Stimulated activated naive B cell treated with anti-CD40 and anti-IgM and Interleukin-4, amounts not matched to agents 10 μg/mL and 1 μg/mL and 100 μg/mL, for 72 hours (primary cell): ENCODE data around the gene STX1A.
"Not testable (repeated sequence)": the region's sequence is repeated elsewhere in the genome, so short reads cannot be mapped to it uniquely, and the experiment has no call there.

Experiments used
- ATAC-seq, 2 donors: fragments of 150-1000 bp; cut with Tn5 transposase; replicated peaks; 2 replicates each; pipeline ENCODE4 v1.10.0; 2021; ENCODE audit warnings: moderate library complexity in 1 of 2
- DNase-seq: peaks from one replicate; pipeline ENCODE4 v3.0.0; 2021
- H3K27ac Mint-ChIP-seq: one replicate; pipeline ENCODE4 v1.8.0; 2022; ENCODE audit warnings: mild to moderate bottlenecking, mixed read lengths
- H3K27me3 Mint-ChIP-seq, 2 donors: one replicate each; pipeline ENCODE4 v1.8.0; 2022; ENCODE audit warnings: mixed read lengths in 2 of 2
- H3K36me3 Mint-ChIP-seq, 2 donors: one replicate each; pipeline ENCODE4 v1.8.0; 2022; ENCODE audit warnings: mixed read lengths in 2 of 2, mild to moderate bottlenecking in 1 of 2
- H3K4me1 Mint-ChIP-seq, 2 donors: one replicate each; pipeline ENCODE4 v1.8.0; 2022; ENCODE audit warnings: mixed read lengths in 2 of 2, mild to moderate bottlenecking in 1 of 2
- H3K4me3 Mint-ChIP-seq, 2 donors: one replicate each; pipeline ENCODE4 v1.8.0; 2022; ENCODE audit warnings: mild to moderate bottlenecking in 2 of 2, mixed read lengths in 2 of 2, moderate library complexity in 1 of 2
- H3K9me3 Mint-ChIP-seq, 2 donors: one replicate each; pipeline ENCODE4 v1.8.0; 2022; ENCODE audit warnings: mixed read lengths in 2 of 2, mild to moderate bottlenecking in 1 of 2

The STX1A gene

DNA sequence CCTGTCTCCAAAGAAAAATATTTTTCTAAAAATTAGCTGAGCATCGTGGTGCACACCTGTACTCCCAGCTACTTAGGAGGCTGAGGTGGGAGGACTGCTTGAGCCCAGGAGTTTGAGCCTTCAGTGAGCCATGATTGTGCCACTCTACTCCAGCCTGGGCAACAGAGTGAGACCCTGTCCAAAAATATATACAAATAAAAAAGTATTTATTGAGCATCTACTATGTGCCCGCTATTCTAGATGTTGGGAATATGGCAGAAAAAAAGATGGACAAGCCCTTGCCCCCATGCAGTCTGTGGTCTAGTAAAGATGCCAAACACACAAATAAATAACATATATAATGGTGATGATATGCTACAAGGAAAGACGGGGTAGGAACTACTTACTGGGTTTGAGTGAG, 4.3 kb upstream of the STX1A start:
- no peak overlapping the region for H3K4me3 Mint-ChIP-seq
- DNase-seq = no peak
- H3K27me3 Mint-ChIP-seq = peaks cover 29 to 44% of the 10 kb centered on the region in 2 donors
- no peaks in the 10 kb centered on the region for H3K36me3 Mint-ChIP-seq
- no peak overlapping the region for H3K27ac Mint-ChIP-seq
- no peak for ATAC-seq
- H3K4me1 Mint-ChIP-seq = peaks cover 0 to under 1% of the 10 kb centered on the region in 2 donors
- H3K9me3 Mint-ChIP-seq = no peaks in the 10 kb centered on the region

DNA sequence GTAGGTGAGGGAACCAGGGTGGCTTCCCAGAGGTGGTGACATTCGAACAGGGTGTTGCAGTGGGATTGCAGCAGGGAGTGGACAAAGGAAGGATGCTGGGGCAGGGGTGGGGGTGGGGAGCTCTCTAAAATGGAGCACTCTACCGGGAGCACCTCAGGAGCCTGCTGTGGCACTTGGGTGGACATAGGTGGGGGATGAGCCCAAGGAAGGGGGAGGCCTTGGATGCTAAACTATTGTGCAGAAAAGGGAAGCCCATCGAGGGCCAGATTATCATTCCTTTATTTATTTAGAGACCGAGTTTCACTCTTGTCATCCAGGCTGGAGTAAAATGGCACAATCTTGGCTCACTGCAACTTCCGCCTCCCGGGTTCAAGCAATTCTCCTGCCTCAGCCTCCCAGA, 3.3 kb upstream of the STX1A start:
- Mint-ChIP-seq H3K4me1 (peaks cover 8 to 10% of the 10 kb centered on the region in 2 donors), H3K9me3 (no peaks in the 10 kb centered on the region), H3K27me3 (peaks cover 23 to 34% of the 10 kb centered on the region in 2 donors), H3K36me3 (no peaks in the 10 kb centered on the region), H3K27ac (no peak overlapping the region), H3K4me3 (no peak overlapping the region)
- ATAC-seq (no peak), DNase-seq (no peak)

- H3K27me3 Mint-ChIP-seq = peaks cover 25 to 31% of the 10 kb centered on the region in 2 donors
- H3K4me1 Mint-ChIP-seq = peaks cover 11 to 16% of the 10 kb centered on the region in 2 donors
- not testable (repeated sequence) for H3K4me3 Mint-ChIP-seq, ATAC-seq, H3K27ac Mint-ChIP-seq, DNase-seq, H3K36me3 Mint-ChIP-seq, H3K9me3 Mint-ChIP-seq
Measured at GRCh38 chr7:73722182-73722581, 2.7 kb upstream of the STX1A start.

- Mint-ChIP-seq H3K27me3 (peaks cover 31 to 36% of the 10 kb centered on the region in 2 donors), H3K36me3 (no peaks in the 10 kb centered on the region), H3K27ac (no peak overlapping the region), H3K9me3 (no peaks in the 10 kb centered on the region), H3K4me1 (peaks cover 16 to 22% of the 10 kb centered on the region in 2 donors), H3K4me3 (no peak overlapping the region)
- DNase-seq = no peak
- ATAC-seq = no peak
Measured at GRCh38 chr7:73721377-73721817, 1.9 kb upstream of the STX1A start.

- not testable (repeated sequence) for ATAC-seq, H3K9me3 Mint-ChIP-seq, DNase-seq, H3K36me3 Mint-ChIP-seq, H3K27ac Mint-ChIP-seq
- peaks cover 22 to 31% of the 10 kb centered on the region in 2 donors for H3K4me1 Mint-ChIP-seq
- H3K27me3 Mint-ChIP-seq = peaks cover 38 to 46% of the 10 kb centered on the region in 2 donors
- H3K4me3 Mint-ChIP-seq = peak overlapping the region; percentile 71 to 72
Measured at GRCh38 chr7:73720443-73720842, 974 bp upstream of the STX1A start.

DNA sequence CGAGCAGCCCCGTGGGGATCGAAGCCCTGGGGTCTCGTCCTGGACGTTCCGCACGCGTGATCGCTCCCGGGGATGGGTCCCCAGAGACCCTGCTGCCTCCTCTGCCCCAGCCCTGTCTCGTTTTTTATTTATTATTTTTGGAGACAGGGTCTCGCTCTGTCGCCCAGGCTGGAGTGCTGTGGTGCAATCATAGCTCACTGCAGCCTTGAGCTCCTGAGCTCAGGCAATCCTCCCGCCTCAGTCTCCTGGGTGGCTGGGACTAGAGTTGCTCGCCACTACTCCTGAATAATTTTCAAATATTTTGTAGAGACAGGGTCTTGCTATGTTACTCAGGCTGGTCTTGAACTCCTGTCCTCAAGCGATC, 319 bp upstream of the STX1A start:
- Mint-ChIP-seq H3K4me1 (peaks cover 22 to 35% of the 10 kb centered on the region in 2 donors), H3K9me3 (no peaks in the 10 kb centered on the region), H3K27me3 (peaks cover 37 to 45% of the 10 kb centered on the region in 2 donors), H3K4me3 (peak overlapping the region; percentile 71 to 72), H3K27ac (peak overlapping the region; percentile 51), H3K36me3 (no peaks in the 10 kb centered on the region)
- no peak for DNase-seq
- peak in 1 of 2 donors; percentile 4 for ATAC-seq

GRCh38 chr7:73718438-73718881, 1.0 kb downstream of the STX1A start:
- H3K4me1 Mint-ChIP-seq = peaks cover 22 to 35% of the 10 kb centered on the region in 2 donors
- H3K9me3 Mint-ChIP-seq = no peaks in the 10 kb centered on the region
- H3K4me3 Mint-ChIP-seq = peak overlapping the region; percentile 78 to 82
- H3K27me3 Mint-ChIP-seq = peaks cover 45 to 55% of the 10 kb centered on the region in 2 donors
- DNase-seq (no peak), ATAC-seq (no peak)
- H3K36me3 Mint-ChIP-seq = no peaks in the 10 kb centered on the region
- H3K27ac Mint-ChIP-seq = peak overlapping the region; percentile 69

DNA sequence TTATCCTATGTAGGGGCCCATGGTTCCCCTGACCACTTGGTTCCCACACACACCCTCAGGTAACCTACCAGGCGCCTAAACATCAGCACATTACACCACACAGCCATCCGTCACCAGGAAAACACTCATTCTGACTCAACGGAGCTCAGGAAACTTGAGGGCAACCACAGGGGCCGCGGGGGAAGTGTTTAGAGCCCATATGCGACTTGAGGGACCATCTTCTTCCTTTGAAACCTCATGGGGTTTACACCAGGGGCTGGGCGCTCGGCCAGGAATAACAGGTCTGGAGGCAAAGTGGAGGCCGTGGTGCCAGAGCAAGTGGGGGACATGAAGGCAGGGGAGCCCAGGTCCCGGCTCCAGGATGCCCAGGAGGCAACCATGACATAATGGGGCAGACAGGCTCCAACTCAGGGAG, 1.5 kb downstream of the STX1A start:
- Mint-ChIP-seq H3K27ac (peak overlapping the region; percentile 90), H3K36me3 (peaks cover 0 to 3% of the 10 kb centered on the region in 2 donors), H3K4me3 (peak overlapping the region; percentile 78 to 82), H3K4me1 (peaks cover 22 to 35% of the 10 kb centered on the region in 2 donors), H3K27me3 (peaks cover 50 to 59% of the 10 kb centered on the region in 2 donors), H3K9me3 (no peaks in the 10 kb centered on the region)
- peak; percentile 58 for DNase-seq
- ATAC-seq = peak; percentile 58 to 66

GRCh38 chr7:73717025-73717807, 2.3 kb downstream of the STX1A start:
- H3K4me1 Mint-ChIP-seq = peaks cover 25 to 35% of the 10 kb centered on the region in 2 donors
- H3K27me3 Mint-ChIP-seq = peaks cover 54 to 61% of the 10 kb centered on the region in 2 donors
- no peak overlapping the region for H3K27ac Mint-ChIP-seq
- H3K9me3 Mint-ChIP-seq = no peaks in the 10 kb centered on the region
- peaks cover 0 to 4% of the 10 kb centered on the region in 2 donors for H3K36me3 Mint-ChIP-seq
- no peak overlapping the region for H3K4me3 Mint-ChIP-seq
- DNase-seq = no peak
- no peak for ATAC-seq

DNA sequence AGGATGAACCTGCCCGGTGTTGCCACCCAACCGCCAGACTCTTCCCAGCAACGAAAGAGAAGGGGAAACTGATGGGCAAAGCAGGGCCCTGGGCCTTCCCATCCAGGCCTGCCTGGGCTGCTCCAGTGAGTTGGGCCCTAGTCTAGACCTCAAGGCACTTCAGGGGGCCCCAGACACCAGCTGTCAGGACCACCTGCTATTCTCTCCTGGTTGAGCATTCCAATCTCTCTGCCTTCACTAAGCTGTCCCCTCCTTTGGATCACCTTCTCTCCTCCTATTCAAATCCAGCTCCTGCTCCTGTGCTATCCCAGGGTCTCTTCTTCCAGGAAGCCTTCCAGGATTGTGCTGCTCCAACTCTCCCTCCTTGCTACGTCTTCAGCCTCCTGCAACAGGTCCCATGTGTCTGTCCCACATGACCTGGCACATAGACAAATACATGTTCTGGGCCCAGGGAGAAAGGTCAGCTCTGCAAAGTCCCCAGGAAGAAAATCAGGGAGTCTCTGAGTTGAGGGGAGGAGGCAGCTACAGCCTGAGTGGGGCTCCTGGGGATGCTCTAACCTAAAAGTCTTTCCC, 3.1 kb downstream of the STX1A start:
- H3K27ac Mint-ChIP-seq = no peak overlapping the region
- peaks cover 62 to 64% of the 10 kb centered on the region in 2 donors for H3K27me3 Mint-ChIP-seq
- peaks cover 0 to 4% of the 10 kb centered on the region in 2 donors for H3K36me3 Mint-ChIP-seq
- no peak overlapping the region for H3K4me3 Mint-ChIP-seq
- DNase-seq = no peak
- peaks cover 25 to 35% of the 10 kb centered on the region in 2 donors for H3K4me1 Mint-ChIP-seq
- no peaks in the 10 kb centered on the region for H3K9me3 Mint-ChIP-seq
- ATAC-seq = no peak

DNA sequence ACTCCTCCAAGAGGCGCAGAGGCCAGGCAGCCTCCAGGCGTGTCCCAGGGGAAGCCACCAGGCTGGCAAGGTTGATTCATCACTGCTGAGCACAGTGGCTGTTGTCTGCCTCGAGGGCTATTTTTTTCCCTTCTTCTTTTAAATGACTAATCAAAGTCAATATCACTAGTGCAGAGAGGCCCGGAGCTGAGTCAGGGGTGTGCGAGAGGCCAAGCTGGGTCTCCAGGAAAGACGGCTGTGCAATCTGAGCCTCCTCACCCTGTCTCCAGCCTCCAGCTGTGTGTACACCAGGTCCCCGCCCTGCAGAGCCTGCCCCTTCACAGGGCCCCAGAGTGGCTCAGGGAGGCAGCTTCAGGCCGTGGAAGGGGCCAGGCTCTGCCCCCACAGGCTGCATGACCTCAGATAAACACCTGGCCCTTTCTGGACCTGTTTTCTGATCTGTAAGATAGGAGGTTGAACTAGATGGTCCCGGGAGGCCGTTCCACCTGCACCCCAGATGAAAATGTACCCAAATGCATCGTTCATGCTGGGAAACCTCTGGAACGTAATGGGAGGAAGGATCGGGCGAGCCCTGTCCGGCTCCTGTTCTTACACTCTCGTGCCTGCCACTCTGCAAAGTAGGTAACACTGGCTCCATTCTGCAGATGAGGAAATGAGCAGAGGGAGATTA, 3.7 kb downstream of the STX1A start:
- DNase-seq (peak; percentile 53), ATAC-seq (peak; percentile 64 to 69)
- Mint-ChIP-seq H3K9me3 (no peaks in the 10 kb centered on the region), H3K4me3 (no peak overlapping the region), H3K36me3 (peaks cover 0 to 5% of the 10 kb centered on the region in 2 donors), H3K27ac (no peak overlapping the region), H3K27me3 (peaks cover 59 to 62% of the 10 kb centered on the region in 2 donors), H3K4me1 (peaks cover 25 to 35% of the 10 kb centered on the region in 2 donors)

GRCh38 chr7:73713319-73713718, 6.2 kb downstream of the STX1A start:
- peaks cover 53 to 57% of the 10 kb centered on the region in 2 donors for H3K27me3 Mint-ChIP-seq
- not testable (repeated sequence) for H3K9me3 Mint-ChIP-seq

GRCh38 chr7:73712773-73713172, 6.7 kb downstream of the STX1A start:
- no peak for DNase-seq
- Mint-ChIP-seq H3K36me3 (peaks cover 3 to 6% of the 10 kb centered on the region in 2 donors), H3K27ac (no peak overlapping the region), H3K4me3 (no peak overlapping the region), H3K9me3 (no peaks in the 10 kb centered on the region), H3K27me3 (peaks cover 49 to 57% of the 10 kb centered on the region in 2 donors), H3K4me1 (peaks cover 17 to 24% of the 10 kb centered on the region in 2 donors)
- ATAC-seq = no peak

More at GRCh38 chr7:73713319-73713718, 6.2 kb downstream of the STX1A start:
- DNase-seq, H3K4me3 Mint-ChIP-seq, H3K36me3 Mint-ChIP-seq, H3K27ac Mint-ChIP-seq, ATAC-seq: not testable (repeated sequence)
- peaks cover 23 to 30% of the 10 kb centered on the region in 2 donors for H3K4me1 Mint-ChIP-seq

DNA sequence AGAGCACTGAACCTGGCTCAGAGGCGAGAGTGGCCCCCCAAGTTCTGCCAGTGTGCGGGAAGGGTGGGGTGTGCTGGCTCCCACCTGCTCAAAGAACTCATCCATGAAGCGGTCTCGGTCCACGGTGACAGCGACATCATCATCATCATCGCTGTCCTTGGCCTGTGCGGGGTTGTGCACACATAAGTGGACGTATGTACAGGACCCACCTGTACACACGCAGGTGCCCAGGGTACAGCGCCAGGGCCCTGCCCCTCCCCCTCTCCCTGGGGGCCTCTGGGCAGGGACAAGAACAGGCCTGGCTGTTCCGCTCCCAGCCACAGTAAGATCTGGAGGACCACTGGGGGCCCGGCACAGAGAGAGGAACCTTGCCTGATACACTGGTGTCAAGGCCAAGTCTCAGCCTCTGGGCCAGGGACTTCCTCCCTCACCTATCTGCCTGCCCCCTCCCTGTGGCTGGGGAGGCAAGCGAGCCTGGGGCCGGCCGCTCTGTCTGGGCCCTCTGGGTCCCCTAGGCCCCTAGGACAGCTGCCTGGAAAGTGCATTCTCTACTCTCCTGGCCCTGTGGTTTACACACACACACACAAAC, 10.4 kb downstream of the STX1A start:
- no peak for DNase-seq
- ATAC-seq = no peak
- H3K27ac Mint-ChIP-seq = no peak overlapping the region
- H3K4me1 Mint-ChIP-seq = peaks cover 19% of the 10 kb centered on the region in 2 donors
- no peaks in the 10 kb centered on the region for H3K9me3 Mint-ChIP-seq
- H3K27me3 Mint-ChIP-seq = peaks cover 33 to 48% of the 10 kb centered on the region in 2 donors
- no peak overlapping the region for H3K4me3 Mint-ChIP-seq
- peaks cover 6 to 7% of the 10 kb centered on the region in 2 donors for H3K36me3 Mint-ChIP-seq
